Right kidney (tissue), 9 donors: ENCODE data around the gene HOXC5.

Experiments
- DNase-seq: peaks from one replicate; pipeline ENCODE4 v3.0.0-alpha.2; 2016
- long read RNA-seq, 8 donors: transcript quantifications; one replicate each; lab custom pipeline, GENCODE V29; 2026

The HOXC5 gene
- long read RNA-seq, donor 1, partial matches to known transcripts: 0 of 1 reads
- long read RNA-seq, donor 1, other reads (novel, unspliced or antisense): 0 of 1 reads
- long read RNA-seq, donor 2: 0 reads
- long read RNA-seq, donor 3: 0 reads
- long read RNA-seq, donor 4: 0 reads
- long read RNA-seq, donor 5: 0 reads
- long read RNA-seq, donor 6, partial matches to known transcripts: 5 of 5 reads
- long read RNA-seq, donor 6, other reads (novel, unspliced or antisense): 0 of 5 reads
- long read RNA-seq, donor 7: 0 reads
- long read RNA-seq, donor 8, partial matches to known transcripts: 0 of 1 reads
- long read RNA-seq, donor 8, other reads (novel, unspliced or antisense): 0 of 1 reads

DNA sequence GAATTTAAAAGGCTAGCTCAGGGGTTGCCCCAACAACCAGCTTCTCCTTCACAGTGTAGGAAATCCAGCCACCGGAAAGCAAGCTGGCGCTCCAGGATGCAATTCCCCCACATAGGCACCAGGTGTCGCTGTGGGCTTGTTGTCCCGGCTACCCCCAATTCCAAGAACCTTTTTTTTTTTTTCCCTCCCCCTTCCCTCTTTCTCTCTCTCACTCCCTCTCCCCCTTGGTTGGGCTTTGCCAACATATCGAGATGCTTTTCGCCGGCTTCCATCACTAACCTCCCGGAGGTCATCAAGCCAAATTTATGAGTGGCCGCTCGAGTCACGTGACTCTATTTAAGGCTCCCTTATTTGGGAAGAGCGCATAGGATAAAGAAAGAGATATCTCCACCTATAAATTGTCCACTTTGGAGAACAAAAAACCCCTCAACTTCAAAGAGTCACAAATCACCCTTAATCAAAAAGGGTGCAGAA, at the start of gene HOXC5:
Gene HOXC5, plus strand, starts transcription at position 424 of the 474 bp plus-strand sequence. CDS start 73 bp downstream, outside the sequence.
- no peak for DNase-seq

GRCh38 chr12:53983568-53983949, 49.3 kb upstream of the HOXC5 start:
- peak; percentile 86 for DNase-seq

GRCh38 chr12:53983950-53984572, 48.8 kb upstream of the HOXC5 start:
- no peak for DNase-seq

GRCh38 chr12:53984901-53985691, 47.8 kb upstream of the HOXC5 start, which contains the start of gene HOXC10:
TSS of gene HOXC10 (plus strand) at chr12:53985146. CDS start at chr12:53985260, 114 bp downstream.
- peak; percentile 87 for DNase-seq

DNA sequence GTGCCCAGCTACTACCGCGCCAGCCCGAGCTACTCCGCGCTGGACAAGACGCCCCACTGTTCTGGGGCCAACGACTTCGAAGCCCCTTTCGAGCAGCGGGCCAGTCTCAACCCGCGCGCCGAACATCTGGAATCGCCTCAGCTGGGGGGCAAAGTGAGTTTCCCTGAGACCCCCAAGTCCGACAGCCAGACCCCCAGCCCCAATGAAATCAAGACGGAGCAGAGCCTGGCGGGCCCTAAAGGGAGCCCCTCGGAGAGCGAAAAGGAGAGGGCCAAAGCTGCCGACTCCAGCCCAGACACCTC, 47.2 kb upstream of the HOXC5 start:
- peak; percentile 85 for DNase-seq

GRCh38 chr12:53985994-53986685, 46.7 kb upstream of the HOXC5 start:
- DNase-seq: peak; percentile 88

DNA sequence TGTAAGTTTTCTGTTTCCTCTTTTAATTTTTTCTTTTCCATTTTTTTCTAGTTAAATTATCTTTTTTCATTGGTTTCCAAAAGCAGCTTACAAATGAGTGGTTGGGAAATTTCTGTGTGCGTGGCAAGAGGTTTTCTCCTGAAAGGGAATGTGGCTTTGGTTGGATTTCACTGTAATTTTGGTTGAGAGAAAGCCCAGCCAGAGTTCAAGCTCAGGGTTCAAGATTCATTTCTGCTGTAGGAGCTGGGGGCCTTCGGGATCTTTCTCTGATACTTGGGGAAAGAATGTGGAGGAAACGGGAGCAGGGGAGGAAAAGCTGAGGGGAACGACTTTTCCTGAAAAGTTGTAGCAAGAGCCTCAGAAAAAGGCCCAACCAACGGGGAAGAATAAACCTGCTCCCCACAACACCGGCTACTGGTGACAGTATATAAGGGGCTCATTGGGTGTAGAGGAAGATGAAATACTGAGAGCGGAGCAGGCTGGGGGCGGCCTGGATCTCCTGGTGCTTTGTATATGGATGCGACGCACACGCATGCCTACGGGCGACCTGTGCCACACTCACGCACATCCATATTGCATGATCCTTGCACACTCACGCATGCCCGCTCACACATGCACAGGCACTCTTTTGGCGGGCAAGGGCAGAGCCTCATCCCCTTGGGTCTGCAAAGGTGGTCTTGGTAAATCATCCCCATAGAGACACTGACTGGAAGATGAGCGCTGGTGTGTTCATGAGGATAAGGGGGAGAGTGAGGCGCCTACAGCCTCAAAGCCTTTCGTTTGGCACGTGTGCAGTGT, 46.0 kb upstream of the HOXC5 start:
- DNase-seq: no peak

DNA sequence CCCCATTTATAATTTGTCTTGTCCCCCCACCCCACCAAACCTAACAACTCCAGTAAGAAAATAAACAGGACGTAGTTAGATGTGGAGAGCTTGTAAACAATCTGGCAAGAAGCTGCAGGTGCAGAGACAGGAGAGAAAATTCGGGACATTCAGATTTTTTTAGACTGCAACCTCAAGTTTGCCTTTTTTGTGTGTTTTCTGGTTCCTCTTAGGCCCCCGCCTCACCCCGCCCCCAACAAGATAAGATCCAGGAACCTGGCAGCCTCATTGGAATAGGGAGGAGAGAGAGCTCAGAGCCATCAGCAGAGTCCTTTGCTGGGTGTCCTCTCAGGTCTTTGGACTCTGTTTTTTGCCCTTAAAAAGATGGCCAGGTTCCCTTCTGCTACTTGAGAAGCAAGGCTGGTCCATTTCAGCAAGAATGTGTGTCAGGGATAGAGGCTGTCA, 45.0 kb upstream of the HOXC5 start:
- DNase-seq: no peak

- DNase-seq: no peak
These were observed 44.2 kb upstream of the HOXC5 start for GRCh38 chr12:53988541-53989226.

DNA sequence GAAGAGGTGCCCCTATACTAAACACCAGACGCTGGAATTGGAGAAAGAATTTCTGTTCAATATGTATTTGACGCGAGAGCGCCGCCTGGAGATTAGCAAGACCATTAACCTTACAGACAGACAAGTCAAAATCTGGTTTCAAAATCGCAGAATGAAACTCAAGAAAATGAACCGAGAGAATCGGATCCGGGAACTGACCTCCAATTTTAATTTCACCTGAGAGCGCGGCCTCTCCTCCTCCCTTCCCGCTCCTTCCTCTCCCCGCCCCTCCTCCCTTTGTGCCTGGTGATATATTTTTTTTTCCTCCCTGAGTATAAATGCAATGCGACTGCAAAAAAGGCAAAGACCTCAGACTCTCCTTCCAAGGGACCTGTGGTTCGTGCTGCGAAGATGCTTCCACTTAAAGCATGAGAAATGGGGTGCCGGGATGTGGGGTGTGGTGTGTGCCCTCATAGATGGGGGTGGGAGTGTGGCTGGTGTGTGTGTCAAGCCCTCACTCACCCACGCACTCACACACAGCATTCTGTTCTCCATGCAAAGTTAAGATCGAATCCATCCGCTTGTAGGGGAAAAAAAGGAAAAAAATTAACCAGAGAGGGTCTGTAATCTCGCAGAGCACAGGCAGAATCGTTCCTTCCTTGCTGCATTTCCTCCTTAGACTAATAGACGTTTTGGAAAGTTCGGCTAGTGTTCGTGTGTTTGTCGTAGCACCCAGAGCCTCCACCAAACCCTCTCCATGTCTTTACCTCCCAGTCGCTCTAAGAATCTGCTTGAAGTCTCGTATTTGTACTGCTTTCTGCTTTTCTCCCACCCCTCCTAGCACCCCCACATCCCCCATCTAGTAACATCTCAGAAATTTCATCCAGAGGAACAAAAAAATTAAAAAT, 43.4 kb upstream of the HOXC5 start:
- no peak for DNase-seq

- peak; percentile 81 for DNase-seq
These were observed 42.4 kb upstream of the HOXC5 start for GRCh38 chr12:53990311-53991076.

GRCh38 chr12:53991077-53991460, 41.8 kb upstream of the HOXC5 start:
- no peak for DNase-seq

- DNase-seq: no peak
These were observed 40.4 kb upstream of the HOXC5 start for GRCh38 chr12:53992377-53992889.

DNA sequence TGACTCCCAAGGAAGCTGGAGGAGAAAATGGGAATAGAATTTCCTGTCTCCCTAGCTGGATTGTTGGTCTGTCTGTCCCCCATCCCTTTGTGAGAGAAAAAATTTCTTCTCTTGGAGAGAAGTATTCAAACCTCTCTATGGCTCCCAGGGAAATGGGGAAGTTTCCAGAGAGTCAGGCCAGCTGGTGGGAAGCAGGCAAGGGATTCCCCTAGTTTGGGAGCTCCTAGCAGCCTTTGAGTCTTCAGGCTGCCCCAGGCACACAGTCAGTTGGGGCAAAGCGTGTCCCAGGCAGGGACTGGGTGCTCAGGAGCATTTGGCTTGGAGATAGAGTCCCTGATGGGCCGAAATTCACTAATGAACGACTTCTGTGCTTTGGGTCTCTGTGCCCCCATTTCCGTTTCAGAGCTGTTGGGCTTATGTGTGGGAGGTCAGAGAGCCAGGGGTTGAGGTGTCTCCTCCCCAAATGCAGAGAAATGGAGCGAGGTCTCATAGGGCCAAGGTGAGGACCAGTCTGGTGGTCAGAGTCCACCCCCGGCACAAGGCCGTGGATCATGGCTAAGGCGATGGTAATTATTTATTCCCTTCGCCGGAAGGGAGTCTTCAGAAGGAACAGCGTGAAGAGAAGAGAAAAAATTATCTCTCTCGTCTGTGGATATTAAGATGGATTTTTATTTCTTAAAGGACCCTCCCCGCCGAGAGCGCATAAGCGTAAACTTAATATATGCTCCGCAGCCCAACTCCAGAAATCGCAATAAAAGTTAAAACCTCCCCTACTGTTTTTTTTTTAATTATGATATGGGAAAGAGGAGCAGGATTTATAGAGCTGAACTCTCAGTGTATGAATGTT, 39.5 kb upstream of the HOXC5 start:
- DNase-seq: no peak

- DNase-seq: no peak
These were observed 38.9 kb upstream of the HOXC5 start for GRCh38 chr12:53994009-53994263.

- DNase-seq: peak; percentile 93
These were observed 38.4 kb upstream of the HOXC5 start for GRCh38 chr12:53994264-53995001.

- DNase-seq: no peak
These were observed 37.9 kb upstream of the HOXC5 start for GRCh38 chr12:53995002-53995377.
